Upper lobe of right lung (tissue), 1 donor: ENCODE results near the gene MAGIX. TPM values are rescaled to one million over a fixed set of nuclear protein-coding genes. Genes with fewer than 3 reads are reported as not detected.
A peak's percentile ranks its signal among the peaks of the same experiment; 100 is the strongest.
"Not testable (repeated sequence)": the region's sequence is repeated elsewhere in the genome, so short reads cannot be mapped to it uniquely, and the experiment has no call there.

ENCODE experiments used
- ATAC-seq: fragments of 200-7000 bp; cut with Tn5 transposase; one replicate; pipeline ENCODE4 v1.9.1; 2020; ENCODE audit warnings: mild to moderate bottlenecking, moderate library complexity
- DNase-seq: peaks from one replicate; pipeline ENCODE4 v3.0.0-alpha.2; 2020
- H3K27ac ChIP-seq: fragments of 200-600 bp; one replicate; pipeline ENCODE4 v1.8.0; 2022
- H3K27me3 ChIP-seq: fragments of 200-600 bp; one replicate; pipeline ENCODE4 v1.8.0; 2022; ENCODE audit warnings: mild to moderate bottlenecking
- H3K36me3 ChIP-seq: fragments of 200-600 bp; one replicate; pipeline ENCODE4 v1.8.0; 2022
- H3K4me1 ChIP-seq: fragments of 200-600 bp; one replicate; pipeline ENCODE4 v1.8.0; 2022
- H3K4me3 ChIP-seq: fragments of 200-600 bp; one replicate; pipeline ENCODE4 v1.8.0; 2022; ENCODE audit warnings: mild to moderate bottlenecking
- H3K9me3 ChIP-seq: fragments of 200-600 bp; one replicate; pipeline ENCODE4 v1.8.0; 2022
- CTCF ChIP-seq: fragments of 200-600 bp; IDR thresholded peaks from one replicate; pipeline ENCODE4 v1.8.0; 2022; ENCODE audit warnings: antibody characterized with exemption
- intact Hi-C: fragments of 100-400 bp; cut with DNase I; formaldehyde crosslinking; loops from one replicate; pipeline ENCODE4 v1.11.0; 2022
- long read RNA-seq: library from polyadenylated mRNA; unstranded; transcript quantifications from one replicate; pipeline ENCODE4 v2.0.0, GENCODE V29; 2021
- total RNA-seq: library from RNA; stranded (reverse); fragmentation: NEBNext Ultra II Directional; extraction: Animal tissue kit (Norgen Biotek cat#: 25700); gene quantifications from one replicate; pipeline ENCODE4 v1.2.1, GENCODE V29; 2021
- donor health status: DM: no; HTN: yes; CAD: no; lungs with severe emphysema.

Gene MAGIX
- total RNA-seq, result 7.1 TPM
- long read RNA-seq, partial matches to known transcripts, result 3 of 19 reads
- long read RNA-seq, other reads (novel, unspliced or antisense), result 13 of 19 reads

- Histone ChIP-seq H3K4me3 (peak within 1 kb of the TSS; percentile 49), H3K36me3 (no peaks in the 10 kb centered on the region), H3K9me3 (no peaks in the 10 kb centered on the region), H3K27ac (peak within 1 kb of the TSS; percentile 86), H3K4me1 (no peaks in the 10 kb centered on the region), H3K27me3 (no peaks in the 10 kb centered on the region)
- DNase-seq (no peak), ATAC-seq (no peak)
- TF ChIP-seq CTCF, result no peak
- intact Hi-C loops, result no loop called here
Measured at GRCh38 chrX:49162620-49163019, at the start of gene MAGIX. TSS of gene MAGIX (plus strand) at chrX:49162758. CDS start at chrX:49162890, 132 bp downstream.

GRCh38 chrX:49116076-49116475 is 46.5 kb upstream of the MAGIX start:
- Histone ChIP-seq H3K36me3 (peaks cover 42% of the 10 kb centered on the region), H3K27ac (no peak overlapping the region), H3K4me3 (no peak overlapping the region), H3K27me3 (no peaks in the 10 kb centered on the region), H3K4me1 (no peaks in the 10 kb centered on the region), H3K9me3 (no peaks in the 10 kb centered on the region)
- no peak for ATAC-seq
- no peak for TF ChIP-seq CTCF
- intact Hi-C loops, result no loop called here
- DNase-seq, result no peak

GRCh38 chrX:49116716-49117115 is 45.8 kb upstream of the MAGIX start:
- no peak for DNase-seq
- Histone ChIP-seq H3K36me3 (peaks cover 42% of the 10 kb centered on the region), H3K4me3 (no peak overlapping the region)

GRCh38 chrX:49117581-49117980 is 45.0 kb upstream of the MAGIX start:
- Histone ChIP-seq H3K27ac (no peak overlapping the region), H3K27me3 (no peaks in the 10 kb centered on the region), H3K36me3 (peaks cover 41% of the 10 kb centered on the region), H3K9me3 (no peaks in the 10 kb centered on the region), H3K4me3 (no peak overlapping the region), H3K4me1 (peaks cover 3% of the 10 kb centered on the region)
- ATAC-seq, result no peak
- DNase-seq, result no peak
- no peak for TF ChIP-seq CTCF
- intact Hi-C loops, result no loop called here

More at GRCh38 chrX:49116716-49117115, 45.8 kb upstream of the MAGIX start:
- Histone ChIP-seq H3K4me1 (no peaks in the 10 kb centered on the region), H3K27me3 (no peaks in the 10 kb centered on the region), H3K27ac (no peak overlapping the region), H3K9me3 (no peaks in the 10 kb centered on the region)
- ATAC-seq, result no peak
- TF ChIP-seq CTCF, result no peak
- intact Hi-C loops, result no loop called here

GRCh38 chrX:49120091-49120490 is 42.5 kb upstream of the MAGIX start:
- Histone ChIP-seq H3K27ac (no peak overlapping the region), H3K27me3 (no peaks in the 10 kb centered on the region), H3K36me3 (peaks cover 27% of the 10 kb centered on the region), H3K9me3 (no peaks in the 10 kb centered on the region), H3K4me1 (peaks cover 3% of the 10 kb centered on the region), H3K4me3 (no peak overlapping the region)
- DNase-seq, result no peak
- intact Hi-C loops, result no loop called here
- ATAC-seq, result no peak
- TF ChIP-seq CTCF, result no peak

GRCh38 chrX:49122499-49122898 is 40.1 kb upstream of the MAGIX start:
- no peak overlapping the region for H3K27ac ChIP-seq
- TF ChIP-seq CTCF, result no peak
- H3K4me1 ChIP-seq, result peaks cover 3% of the 10 kb centered on the region
- intact Hi-C loops, result no loop called here
- H3K9me3 ChIP-seq, result no peaks in the 10 kb centered on the region
- H3K4me3 ChIP-seq, result peak overlapping the region; percentile 77
- ATAC-seq (no peak), DNase-seq (no peak)
- H3K27me3 ChIP-seq, result no peaks in the 10 kb centered on the region
- H3K36me3 ChIP-seq, result peaks cover 15% of the 10 kb centered on the region

GRCh38 chrX:49127742-49128258 is 34.8 kb upstream of the MAGIX start:
- ATAC-seq, H3K9me3 ChIP-seq, H3K36me3 ChIP-seq, H3K27me3 ChIP-seq, intact Hi-C loops, H3K27ac ChIP-seq, H3K4me3 ChIP-seq, DNase-seq, H3K4me1 ChIP-seq: not testable (repeated sequence)
